Measurements from ENCODE around the gene TMEM236.

Gene TMEM236, protein sequence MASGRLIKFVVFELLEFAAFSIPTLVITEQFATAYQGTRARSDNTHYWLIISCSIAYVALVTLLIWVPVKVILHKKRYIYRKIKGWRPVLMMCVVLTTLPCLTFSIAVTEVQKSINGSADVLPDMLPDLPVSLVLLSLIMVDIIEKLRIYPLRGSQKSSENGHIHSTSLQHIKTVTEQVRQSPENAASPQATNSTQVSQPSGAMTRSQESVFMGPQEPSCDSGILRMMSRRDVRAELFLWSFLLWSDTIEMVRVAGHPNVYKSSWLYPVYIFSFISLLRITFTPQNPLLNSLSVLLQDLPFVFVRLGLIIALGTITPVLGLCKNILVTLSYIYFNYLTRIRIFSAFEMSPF

DNA sequence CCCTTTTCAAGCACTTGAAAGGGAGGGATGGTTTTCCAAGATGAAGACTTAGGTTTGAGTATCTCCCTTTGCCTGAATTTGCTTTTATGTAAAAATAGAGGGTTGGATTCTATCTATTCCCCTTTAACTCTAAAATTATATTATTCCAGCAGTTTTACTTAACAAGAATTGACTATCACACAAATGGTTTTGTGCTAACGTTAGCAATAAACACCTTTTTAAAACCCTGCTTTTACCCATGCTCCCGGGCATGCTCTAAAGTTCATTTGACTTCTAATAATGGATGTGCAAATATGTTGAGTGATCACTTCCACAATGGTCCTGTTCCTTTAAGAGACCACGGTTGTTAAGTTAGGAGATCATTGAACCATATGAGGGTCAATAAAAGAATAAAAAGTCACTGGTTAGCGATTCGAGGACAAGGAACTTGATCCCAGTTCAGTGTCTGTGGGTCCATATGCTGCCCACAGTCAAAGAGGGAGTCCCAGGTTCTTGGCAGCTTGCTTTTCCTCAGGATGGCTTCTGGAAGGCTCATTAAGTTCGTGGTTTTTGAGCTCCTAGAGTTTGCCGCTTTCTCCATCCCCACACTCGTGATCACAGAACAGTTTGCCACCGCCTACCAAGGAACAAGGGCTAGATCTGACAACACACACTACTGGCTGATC, at the start of gene TMEM236:
TMEM236 (plus strand) TSS at position 421 of the 665 bp plus-strand sequence; CDS start at position 516, 95 bp downstream.
- no peaks in the 10 kb centered on the region for H3K79me2 ChIP-seq (ENCODE audit: insufficient read depth, low read length)

DNA sequence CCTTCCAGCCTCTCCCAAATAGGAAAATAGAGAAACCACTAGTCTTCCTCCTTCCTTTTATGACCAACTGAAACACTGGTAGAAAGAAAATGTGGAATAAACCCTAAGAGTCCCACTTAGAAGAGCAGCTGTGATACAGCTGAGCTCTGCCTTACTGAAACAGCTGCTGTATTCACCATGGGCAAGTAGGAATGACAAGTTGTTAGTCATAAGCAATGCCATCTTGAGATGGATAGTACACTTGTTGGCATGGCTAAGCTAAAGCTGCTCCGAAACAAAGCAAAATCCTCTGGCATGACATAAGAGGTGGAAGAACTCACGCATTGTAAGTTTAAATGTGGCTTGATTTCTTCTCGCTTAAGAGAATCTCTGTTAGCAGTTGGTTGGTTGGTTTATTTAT, 48.3 kb upstream of the TMEM236 start:
- H3K9ac ChIP-seq (ENCODE audit: low read depth, low read length, poor library complexity, severe bottlenecking) = no peak overlapping the region
- H3F3A ChIP-seq (ENCODE audit: low read depth) = no peaks in the 10 kb centered on the region
- H4K20me1 ChIP-seq (ENCODE audit: insufficient read depth, low read length, poor library complexity, severe bottlenecking) = no peaks in the 10 kb centered on the region
- no peak overlapping the region for H3K4me2 ChIP-seq (ENCODE audit: low read depth, low read length, poor library complexity, severe bottlenecking)
- TF ChIP-seq EZH2phosphoT487 (IDR thresholded peaks at IDR 0.05; ENCODE audit: borderline replicate concordance) = no peak
- TF ChIP-seq, protein P1, sequence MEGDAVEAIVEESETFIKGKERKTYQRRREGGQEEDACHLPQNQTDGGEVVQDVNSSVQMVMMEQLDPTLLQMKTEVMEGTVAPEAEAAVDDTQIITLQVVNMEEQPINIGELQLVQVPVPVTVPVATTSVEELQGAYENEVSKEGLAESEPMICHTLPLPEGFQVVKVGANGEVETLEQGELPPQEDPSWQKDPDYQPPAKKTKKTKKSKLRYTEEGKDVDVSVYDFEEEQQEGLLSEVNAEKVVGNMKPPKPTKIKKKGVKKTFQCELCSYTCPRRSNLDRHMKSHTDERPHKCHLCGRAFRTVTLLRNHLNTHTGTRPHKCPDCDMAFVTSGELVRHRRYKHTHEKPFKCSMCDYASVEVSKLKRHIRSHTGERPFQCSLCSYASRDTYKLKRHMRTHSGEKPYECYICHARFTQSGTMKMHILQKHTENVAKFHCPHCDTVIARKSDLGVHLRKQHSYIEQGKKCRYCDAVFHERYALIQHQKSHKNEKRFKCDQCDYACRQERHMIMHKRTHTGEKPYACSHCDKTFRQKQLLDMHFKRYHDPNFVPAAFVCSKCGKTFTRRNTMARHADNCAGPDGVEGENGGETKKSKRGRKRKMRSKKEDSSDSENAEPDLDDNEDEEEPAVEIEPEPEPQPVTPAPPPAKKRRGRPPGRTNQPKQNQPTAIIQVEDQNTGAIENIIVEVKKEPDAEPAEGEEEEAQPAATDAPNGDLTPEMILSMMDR (conservative IDR thresholded peaks at IDR 0.05; ENCODE audit: low read length) = no peak
- no peaks in the 10 kb centered on the region for H3K79me2 ChIP-seq (ENCODE audit: insufficient read depth, low read length)
- peaks cover 67% of the 10 kb centered on the region for H3K36me3 ChIP-seq (ENCODE audit: insufficient read depth, low read length)
- H3K4me3 ChIP-seq (ENCODE audit: low read length, poor library complexity, severe bottlenecking) = no peak overlapping the region
- H2AFZ ChIP-seq (ENCODE audit: low read length) = no peak overlapping the region
- no peaks in the 10 kb centered on the region for H3K9me3 ChIP-seq (ENCODE audit: insufficient read depth, low read depth, low read length)
- H3K9me2 ChIP-seq (replicated peaks; ENCODE audit: low read depth, low read length) = no peaks in the 10 kb centered on the region
- no peaks in the 10 kb centered on the region for H3K27me3 ChIP-seq (ENCODE audit: insufficient read depth, low read length, poor library complexity, severe bottlenecking)
- peaks cover 4% of the 10 kb centered on the region for H3K4me1 ChIP-seq (ENCODE audit: insufficient read depth, low read length, poor library complexity, severe bottlenecking)

More for the DNA sequence above, at the start of gene TMEM236:
- no peaks in the 10 kb centered on the region for H3K9me3 ChIP-seq (ENCODE audit: insufficient read depth, low read depth, low read length)
- no peak for TF ChIP-seq EZH2phosphoT487 (IDR thresholded peaks at IDR 0.05; ENCODE audit: borderline replicate concordance)
- TF ChIP-seq, protein P1 (conservative IDR thresholded peaks at IDR 0.05; ENCODE audit: low read length) = no peak
- H3F3A ChIP-seq (ENCODE audit: low read depth) = no peaks in the 10 kb centered on the region
- no peaks in the 10 kb centered on the region for H3K36me3 ChIP-seq (ENCODE audit: insufficient read depth, low read length)
- no peak within 1 kb of the TSS for H2AFZ ChIP-seq (ENCODE audit: low read length)
- H4K20me1 ChIP-seq (ENCODE audit: insufficient read depth, low read length, poor library complexity, severe bottlenecking) = no peaks in the 10 kb centered on the region
- no peak within 1 kb of the TSS for H3K9ac ChIP-seq (ENCODE audit: low read depth, low read length, poor library complexity, severe bottlenecking)
- H3K9me2 ChIP-seq (replicated peaks; ENCODE audit: low read depth, low read length) = no peaks in the 10 kb centered on the region
- H3K4me2 ChIP-seq (ENCODE audit: low read depth, low read length, poor library complexity, severe bottlenecking) = no peak within 1 kb of the TSS
- H3K4me1 ChIP-seq (ENCODE audit: insufficient read depth, low read length, poor library complexity, severe bottlenecking) = peaks cover 15% of the 10 kb centered on the region
- H3K27me3 ChIP-seq (ENCODE audit: insufficient read depth, low read length, poor library complexity, severe bottlenecking) = no peaks in the 10 kb centered on the region
- no peak within 1 kb of the TSS for H3K4me3 ChIP-seq (ENCODE audit: low read length, poor library complexity, severe bottlenecking)

DNA sequence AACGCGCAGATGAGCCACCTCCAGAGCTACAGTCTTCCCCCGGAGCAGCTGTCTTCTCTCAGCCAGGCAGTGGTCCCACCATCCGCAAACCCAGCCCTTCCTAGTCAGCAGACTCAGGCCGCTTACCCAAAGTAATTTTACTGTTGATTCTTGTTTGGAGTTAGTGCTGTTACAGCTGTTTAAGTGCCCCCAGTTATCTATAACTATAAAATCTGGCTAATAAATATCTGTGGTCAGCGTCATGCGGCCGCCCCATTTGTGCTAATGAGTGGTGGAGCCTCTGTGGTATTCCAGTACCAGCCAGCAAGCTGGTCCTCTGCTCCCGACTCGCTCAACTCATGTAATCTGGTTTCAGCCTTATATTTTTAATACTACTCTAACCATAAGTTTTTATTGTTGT, 43.2 kb upstream of the TMEM236 start:
- Histone ChIP-seq H3K79me2 (ENCODE audit: insufficient read depth, low read length) (no peaks in the 10 kb centered on the region), H2AFZ (ENCODE audit: low read length) (no peak overlapping the region), H3K36me3 (ENCODE audit: insufficient read depth, low read length) (peaks cover 75% of the 10 kb centered on the region; the same call in 1 of the 2 replicates), H3K9me3 (ENCODE audit: insufficient read depth, low read depth, low read length) (no peaks in the 10 kb centered on the region), H3K4me2 (ENCODE audit: low read depth, low read length, poor library complexity, severe bottlenecking) (no peak overlapping the region), H3K27me3 (ENCODE audit: insufficient read depth, low read length, poor library complexity, severe bottlenecking) (no peaks in the 10 kb centered on the region), H3K9ac (ENCODE audit: low read depth, low read length, poor library complexity, severe bottlenecking) (no peak overlapping the region), H3K4me1 (ENCODE audit: insufficient read depth, low read length, poor library complexity, severe bottlenecking) (peaks cover under 1% of the 10 kb centered on the region), H3K9me2 (replicated peaks; ENCODE audit: low read depth, low read length) (no peaks in the 10 kb centered on the region), H3F3A (ENCODE audit: low read depth) (no peaks in the 10 kb centered on the region), H3K4me3 (ENCODE audit: low read length, poor library complexity, severe bottlenecking) (no peak overlapping the region), H4K20me1 (ENCODE audit: insufficient read depth, low read length, poor library complexity, severe bottlenecking) (no peaks in the 10 kb centered on the region)
- no peak for TF ChIP-seq EZH2phosphoT487 (IDR thresholded peaks at IDR 0.05; ENCODE audit: borderline replicate concordance)
- TF ChIP-seq, protein P1 (conservative IDR thresholded peaks at IDR 0.05; ENCODE audit: low read length) = no peak

Measured in Loucy (cell line).